HFFc6 (cell line): Measurements from ENCODE around the gene OR7A5. TPM values are rescaled to one million over a fixed set of nuclear protein-coding genes. Genes with fewer than 3 reads are reported as not detected.

Experiments
- DNase-seq: peaks from one replicate; pipeline ENCODE4 v3.0.0-alpha.2; 2018
- H3K27ac Mint-ChIP-seq: 2 replicates; pipeline ENCODE4 v1.8.0; 2020; ENCODE audit warnings: mild to moderate bottlenecking, mixed read lengths
- H3K27me3 Mint-ChIP-seq: 2 replicates; pipeline ENCODE4 v1.8.0; 2021; ENCODE audit warnings: mild to moderate bottlenecking, moderate library complexity, mixed read lengths; ENCODE audit not compliant: insufficient read depth
- H3K36me3 Mint-ChIP-seq: 2 replicates; pipeline ENCODE4 v1.8.0; 2021; ENCODE audit warnings: low read depth, mixed read lengths
- H3K4me1 Mint-ChIP-seq: 2 replicates; pipeline ENCODE4 v1.8.0; 2020; ENCODE audit warnings: low read depth, mixed read lengths
- H3K4me3 Mint-ChIP-seq: 2 replicates; pipeline ENCODE4 v1.8.0; 2020; ENCODE audit warnings: mild to moderate bottlenecking, moderate library complexity, mixed read lengths
- H3K9me3 Mint-ChIP-seq: 2 replicates; pipeline ENCODE4 v1.8.0; 2020; ENCODE audit warnings: mild to moderate bottlenecking, mixed read lengths
- CTCF ChIP-seq: fragments of 200-600 bp; sonication (generic); IDR thresholded peaks from 2 replicates; pipeline ENCODE4 v1.5.0; 2021; ENCODE audit warnings: antibody characterized with exemption, mild to moderate bottlenecking
- total RNA-seq, 6 experiments: library from RNA; stranded (reverse); fragmentation: NEBNext Ultra II Directional; extraction: Animal tissue kit (Norgen Biotek cat#: 25700); gene quantifications; 2 replicates in 1 of 6; 3 replicates in 5 of 6; pipeline ENCODE4 v1.2.3, GENCODE V29; 2021

OR7A5 gene
- total RNA-seq, 6 experiments from 2014 or later, result not detected

GRCh38 chr19:14818588-14818987 is 16.4 kb downstream of the OR7A5 start:
- Mint-ChIP-seq H3K9me3 (peaks cover 5% of the 10 kb centered on the region; the same call in 1 of the 2 replicates), H3K4me1 (no peaks in the 10 kb centered on the region), H3K27ac (no peak overlapping the region), H3K4me3 (no peak overlapping the region), H3K36me3 (no peaks in the 10 kb centered on the region), H3K27me3 (peaks cover 2% of the 10 kb centered on the region)
- TF ChIP-seq CTCF, result no peak
- DNase-seq, result no peak

- Mint-ChIP-seq H3K36me3 (no peaks in the 10 kb centered on the region), H3K4me3 (no peak overlapping the region), H3K27ac (no peak overlapping the region), H3K9me3 (peaks cover 5% of the 10 kb centered on the region; the same call in 1 of the 2 replicates), H3K27me3 (peaks cover 2% of the 10 kb centered on the region), H3K4me1 (no peaks in the 10 kb centered on the region)
- no peak for TF ChIP-seq CTCF
- DNase-seq, result no peak
These were observed 17.9 kb downstream of the OR7A5 start for GRCh38 chr19:14817052-14817451.

- H3K36me3 Mint-ChIP-seq, result no peaks in the 10 kb centered on the region
- peaks cover 2% of the 10 kb centered on the region for H3K27me3 Mint-ChIP-seq
These were observed 19.9 kb downstream of the OR7A5 start for GRCh38 chr19:14814982-14815652.

GRCh38 chr19:14809272-14810057 is 25.5 kb downstream of the OR7A5 start:
- Mint-ChIP-seq H3K4me3 (no peak overlapping the region), H3K27ac (no peak overlapping the region), H3K36me3 (no peaks in the 10 kb centered on the region), H3K27me3 (no peaks in the 10 kb centered on the region; the same call in 1 of the 2 replicates), H3K9me3 (no peaks in the 10 kb centered on the region; the same call in 1 of the 2 replicates), H3K4me1 (no peaks in the 10 kb centered on the region)
- TF ChIP-seq CTCF, result no peak
- DNase-seq, result no peak

More at GRCh38 chr19:14814982-14815652, 19.9 kb downstream of the OR7A5 start:
- Mint-ChIP-seq H3K4me3 (no peak overlapping the region), H3K27ac (no peak overlapping the region), H3K4me1 (no peaks in the 10 kb centered on the region), H3K9me3 (peaks cover 5% of the 10 kb centered on the region; the same call in 1 of the 2 replicates)
- no peak for TF ChIP-seq CTCF
- no peak for DNase-seq

- Mint-ChIP-seq H3K27ac (no peak overlapping the region), H3K27me3 (peaks cover 2% of the 10 kb centered on the region; the same call in 1 of the 2 replicates), H3K4me3 (no peak overlapping the region), H3K4me1 (no peaks in the 10 kb centered on the region), H3K9me3 (peaks cover 2% of the 10 kb centered on the region; the same call in 1 of the 2 replicates), H3K36me3 (peaks cover 4% of the 10 kb centered on the region; the same call in 1 of the 2 replicates)
- DNase-seq, result no peak
- TF ChIP-seq CTCF, result no peak
These were observed 30.2 kb downstream of the OR7A5 start for GRCh38 chr19:14804765-14805164.
